SU-DHL-6 (cell line): ENCODE data around the gene KRTAP5-8.
"Not testable (repeated sequence)": the region's sequence is repeated elsewhere in the genome, so short reads cannot be mapped to it uniquely, and the experiment has no call there.

Source experiments
- H2AFZ ChIP-seq: fragments of 200-600 bp; sonication (generic); 2 replicates; pipeline ENCODE4 v1.6.1; 2014; ENCODE audit warnings: low read depth, mild to moderate bottlenecking, moderate library complexity, mixed read lengths, antibody characterized with exemption, low read length; ENCODE audit not compliant: severe bottlenecking
- H3F3A ChIP-seq: fragments of 200-600 bp; shearing (Covaris generic); 2 replicates; pipeline ENCODE4 v1.6.0; 2016; ENCODE audit warnings: antibody characterized with exemption, mild to moderate bottlenecking; ENCODE audit not compliant: insufficient read depth
- H3K27ac ChIP-seq: fragments of 200-600 bp; sonication (generic); 2 replicates; pipeline ENCODE4 v1.5.1; 2016; ENCODE audit warnings: low read depth, mild to moderate bottlenecking, low read length, moderate library complexity, mixed read lengths
- H3K27me3 ChIP-seq: fragments of 200-600 bp; sonication (generic), shearing (Covaris generic); 2 replicates; pipeline ENCODE4 v1.6.0; 2014; ENCODE audit warnings: mild to moderate bottlenecking, low read length
- H3K36me3 ChIP-seq: fragments of 200-600 bp; sonication (generic); 2 replicates; pipeline ENCODE4 v1.6.1; 2014; ENCODE audit warnings: mild to moderate bottlenecking, low read length, mixed read lengths
- H3K4me2 ChIP-seq: fragments of 300-600, 200-600 bp; shearing (Covaris generic), sonication (generic); 2 replicates; pipeline ENCODE4 v1.6.0; 2014; ENCODE audit warnings: low read length, low read depth, mild to moderate bottlenecking; ENCODE audit not compliant: poor library complexity, severe bottlenecking
- H3K4me3 ChIP-seq: fragments of 200-600 bp; sonication (generic); 2 replicates; pipeline ENCODE4 v1.5.1; 2014; ENCODE audit warnings: antibody characterized with exemption, low read length, mild to moderate bottlenecking, mixed read lengths; ENCODE audit not compliant: insufficient read depth, poor library complexity, severe bottlenecking
- H3K79me2 ChIP-seq: fragments of 200-600 bp; sonication (generic); 2 replicates; pipeline ENCODE4 v1.6.1; 2014; ENCODE audit warnings: mild to moderate bottlenecking, low read length, moderate library complexity; ENCODE audit not compliant: insufficient read depth
- H3K9ac ChIP-seq: fragments of 200-600 bp; sonication (generic); 2 replicates; pipeline ENCODE4 v1.7.0; 2014; ENCODE audit warnings: mild to moderate bottlenecking, low read length
- H3K9me2 ChIP-seq: fragments of 200-600 bp; sonication (generic); replicated peaks from 2 replicates; pipeline ENCODE4 v1.6.1; 2014; ENCODE audit warnings: low read length; ENCODE audit not compliant: insufficient read depth
- H3K9me3 ChIP-seq: fragments of 200-600 bp; sonication (generic); 2 replicates; pipeline ENCODE4 v1.6.1; 2014; ENCODE audit warnings: low read length, mixed read lengths; ENCODE audit not compliant: insufficient read depth
- H4K20me1 ChIP-seq: fragments of 200-600 bp; sonication (generic); 2 replicates; pipeline ENCODE4 v1.6.1; 2014; ENCODE audit warnings: low read depth, mild to moderate bottlenecking, antibody characterized with exemption, low read length, moderate library complexity, mixed read lengths
- EZH2phosphoT487 ChIP-seq: fragments of 200-600 bp; sonication (generic), shearing (Covaris generic); conservative IDR thresholded peaks from 2 replicates; pipeline ENCODE4 v1.6.1; 2018; ENCODE audit warnings: mild to moderate bottlenecking, antibody characterized with exemption, low read length, moderate library complexity, mixed read lengths
- TF ChIP-seq, protein P1 (sequence below): fragments of 200-600 bp; sonication (generic); IDR thresholded peaks from one replicate; pipeline ENCODE4 v1.5.1; 2017; ENCODE audit warnings: antibody characterized with exemption, mild to moderate bottlenecking, low read length, moderate library complexity; ENCODE audit not compliant: insufficient read depth, poor library complexity, severe bottlenecking

The KRTAP5-8 gene

DNA sequence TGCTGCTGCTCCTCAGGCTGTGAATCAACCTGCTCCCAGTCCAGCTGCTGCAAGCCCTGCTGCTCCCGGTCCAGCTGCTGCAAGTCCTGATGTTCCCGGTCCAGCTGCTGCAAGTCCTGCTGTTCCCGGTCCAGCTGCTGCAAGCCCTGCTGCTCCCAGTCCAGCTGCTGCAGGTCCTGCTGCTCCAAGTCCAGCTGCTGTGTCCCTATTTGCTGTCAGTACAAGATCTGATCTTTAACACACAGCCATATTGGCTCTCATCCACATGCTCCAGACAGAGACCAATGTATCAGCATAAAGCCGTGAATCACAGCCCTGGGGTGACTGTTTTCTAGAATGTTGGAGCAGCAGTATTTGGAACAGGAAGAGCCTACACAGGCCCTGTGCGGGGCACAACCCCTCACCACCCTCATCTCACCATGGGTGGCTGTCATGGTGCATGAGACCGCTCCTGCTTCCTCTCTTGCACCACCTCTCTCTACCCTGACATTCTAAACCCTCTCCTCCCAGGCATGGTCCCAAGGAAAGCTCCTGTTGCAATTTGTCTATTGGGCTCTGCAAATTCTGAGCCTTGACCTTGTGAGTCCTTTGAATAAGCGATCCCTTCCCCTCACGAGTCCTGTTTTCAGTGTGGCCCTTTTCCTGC is 31.0 kb downstream of the KRTAP5-8 start:
- no peaks in the 10 kb centered on the region for H3K36me3 ChIP-seq
- no peaks in the 10 kb centered on the region for H3K9me2 ChIP-seq
- H3K4me3 ChIP-seq: no peak overlapping the region
- H3K9ac ChIP-seq: no peak overlapping the region
- H3K27me3 ChIP-seq: no peaks in the 10 kb centered on the region
- H3F3A ChIP-seq: no peaks in the 10 kb centered on the region
- H3K27ac ChIP-seq: no peak overlapping the region
- H3K4me2 ChIP-seq: no peak overlapping the region
- H4K20me1 ChIP-seq: no peaks in the 10 kb centered on the region
- TF ChIP-seq EZH2phosphoT487: no peak
- TF ChIP-seq, protein P1, sequence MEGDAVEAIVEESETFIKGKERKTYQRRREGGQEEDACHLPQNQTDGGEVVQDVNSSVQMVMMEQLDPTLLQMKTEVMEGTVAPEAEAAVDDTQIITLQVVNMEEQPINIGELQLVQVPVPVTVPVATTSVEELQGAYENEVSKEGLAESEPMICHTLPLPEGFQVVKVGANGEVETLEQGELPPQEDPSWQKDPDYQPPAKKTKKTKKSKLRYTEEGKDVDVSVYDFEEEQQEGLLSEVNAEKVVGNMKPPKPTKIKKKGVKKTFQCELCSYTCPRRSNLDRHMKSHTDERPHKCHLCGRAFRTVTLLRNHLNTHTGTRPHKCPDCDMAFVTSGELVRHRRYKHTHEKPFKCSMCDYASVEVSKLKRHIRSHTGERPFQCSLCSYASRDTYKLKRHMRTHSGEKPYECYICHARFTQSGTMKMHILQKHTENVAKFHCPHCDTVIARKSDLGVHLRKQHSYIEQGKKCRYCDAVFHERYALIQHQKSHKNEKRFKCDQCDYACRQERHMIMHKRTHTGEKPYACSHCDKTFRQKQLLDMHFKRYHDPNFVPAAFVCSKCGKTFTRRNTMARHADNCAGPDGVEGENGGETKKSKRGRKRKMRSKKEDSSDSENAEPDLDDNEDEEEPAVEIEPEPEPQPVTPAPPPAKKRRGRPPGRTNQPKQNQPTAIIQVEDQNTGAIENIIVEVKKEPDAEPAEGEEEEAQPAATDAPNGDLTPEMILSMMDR: no peak
- no peaks in the 10 kb centered on the region for H3K9me3 ChIP-seq
- no peaks in the 10 kb centered on the region for H3K79me2 ChIP-seq
- H2AFZ ChIP-seq: no peak overlapping the region

DNA sequence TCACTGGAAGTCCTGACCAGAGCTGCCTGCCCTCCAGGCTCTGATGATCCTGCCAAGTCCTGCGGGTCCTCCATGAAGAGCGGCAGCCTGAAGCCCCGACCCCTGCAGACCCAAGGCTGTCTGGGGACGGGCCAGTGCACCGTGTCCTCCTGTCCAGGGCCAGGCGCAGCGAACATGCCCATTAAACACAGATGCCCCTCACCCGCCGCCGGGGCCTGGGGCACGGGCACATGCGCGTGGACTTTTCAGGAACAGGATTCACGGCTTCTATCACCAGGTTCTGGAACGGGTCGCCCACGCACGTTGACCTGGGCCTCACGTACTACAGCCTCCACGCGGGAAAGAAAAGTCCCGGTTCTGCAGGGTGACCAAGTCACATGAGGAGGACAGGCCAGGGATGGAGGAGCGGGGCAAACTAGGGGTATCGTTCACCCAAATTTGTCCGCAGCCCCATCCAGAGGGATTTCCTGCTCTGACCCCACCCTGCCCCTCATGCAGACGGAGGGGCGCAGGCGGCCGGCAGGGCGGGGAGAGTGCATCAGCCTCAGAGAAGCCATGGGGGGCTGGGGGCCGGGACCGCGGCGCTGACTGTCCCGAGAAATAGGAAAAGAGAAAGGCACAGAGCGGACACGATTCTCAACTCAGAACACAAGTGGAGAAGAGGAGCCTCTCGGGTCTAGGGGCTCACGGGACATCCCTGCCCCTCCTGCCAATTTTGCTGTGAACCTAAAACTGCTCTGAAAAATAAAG is 33.5 kb downstream of the KRTAP5-8 start:
- not testable (repeated sequence) for H2AFZ ChIP-seq, H3K9me2 ChIP-seq, H3K4me3 ChIP-seq, H3K27ac ChIP-seq, H3K9ac ChIP-seq, H3K9me3 ChIP-seq, H3K4me2 ChIP-seq, H4K20me1 ChIP-seq, H3K27me3 ChIP-seq, H3K79me2 ChIP-seq, H3K36me3 ChIP-seq, H3F3A ChIP-seq

DNA sequence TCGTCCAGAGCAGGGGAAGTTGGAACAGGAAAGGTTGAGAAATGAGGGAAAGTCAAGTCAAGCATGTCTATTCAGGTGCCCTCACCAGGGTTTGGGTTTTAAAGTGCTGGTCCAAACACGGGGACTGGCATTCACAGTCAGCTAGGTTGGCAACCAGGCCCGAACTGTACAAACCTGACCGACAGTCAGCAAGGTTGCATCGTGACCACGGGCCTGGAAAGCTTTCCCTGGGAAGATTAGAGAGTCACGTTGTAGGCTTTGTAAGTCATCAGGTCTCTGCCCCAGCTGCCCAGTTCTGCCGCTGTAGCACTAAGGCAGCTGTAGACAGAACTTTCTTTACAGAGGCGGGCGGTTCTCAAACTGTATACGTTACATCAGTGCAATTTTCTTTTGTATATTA is 35.0 kb downstream of the KRTAP5-8 start:
- TF ChIP-seq EZH2phosphoT487: no peak
- TF ChIP-seq, protein P1: no peak

DNA sequence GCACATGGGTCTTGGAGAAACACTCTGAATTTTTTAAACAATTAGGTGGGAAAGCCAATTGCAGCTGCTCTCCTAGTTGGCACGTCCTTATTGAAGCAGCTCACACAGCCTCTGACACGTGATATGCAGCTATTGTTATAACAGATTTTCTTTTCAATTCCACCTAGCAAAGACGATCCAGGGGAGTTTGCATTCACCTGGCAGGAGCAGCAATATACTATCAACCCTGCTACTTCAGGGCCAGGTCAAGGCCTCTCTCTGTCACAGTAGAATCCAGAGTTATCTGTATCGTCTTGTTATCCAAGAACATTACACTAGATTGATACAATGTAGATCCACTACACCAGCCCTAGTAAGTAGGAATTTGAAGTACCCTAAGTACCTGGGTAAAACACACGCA is 36.6 kb downstream of the KRTAP5-8 start:
- no peaks in the 10 kb centered on the region for H3K27me3 ChIP-seq
- H4K20me1 ChIP-seq: no peaks in the 10 kb centered on the region
- no peaks in the 10 kb centered on the region for H3K9me3 ChIP-seq
- no peak overlapping the region for H3K9ac ChIP-seq
- TF ChIP-seq, protein P1: no peak
- TF ChIP-seq EZH2phosphoT487: no peak
- no peaks in the 10 kb centered on the region for H3F3A ChIP-seq
- no peak overlapping the region for H3K27ac ChIP-seq
- no peak overlapping the region for H2AFZ ChIP-seq
- no peaks in the 10 kb centered on the region for H3K79me2 ChIP-seq
- H3K4me2 ChIP-seq: no peak overlapping the region
- H3K36me3 ChIP-seq: no peaks in the 10 kb centered on the region
- H3K9me2 ChIP-seq: no peaks in the 10 kb centered on the region
- no peak overlapping the region for H3K4me3 ChIP-seq

More for the DNA sequence above, 35.0 kb downstream of the KRTAP5-8 start:
- H3K4me2 ChIP-seq: no peak overlapping the region
- H3K79me2 ChIP-seq: no peaks in the 10 kb centered on the region
- H3F3A ChIP-seq: no peaks in the 10 kb centered on the region
- no peaks in the 10 kb centered on the region for H4K20me1 ChIP-seq
- H3K36me3 ChIP-seq: no peaks in the 10 kb centered on the region
- no peak overlapping the region for H3K27ac ChIP-seq
- no peaks in the 10 kb centered on the region for H3K9me3 ChIP-seq
- H3K9ac ChIP-seq: no peak overlapping the region
- no peak overlapping the region for H3K4me3 ChIP-seq
- H3K27me3 ChIP-seq: no peaks in the 10 kb centered on the region
- H3K9me2 ChIP-seq: no peaks in the 10 kb centered on the region
- H2AFZ ChIP-seq: no peak overlapping the region
